ENCODE results near the gene DNAJC12.
"Not testable (repeated sequence)": the region's sequence is repeated elsewhere in the genome, so short reads cannot be mapped to it uniquely, and the experiment has no call there.

The DNAJC12 gene

DNA sequence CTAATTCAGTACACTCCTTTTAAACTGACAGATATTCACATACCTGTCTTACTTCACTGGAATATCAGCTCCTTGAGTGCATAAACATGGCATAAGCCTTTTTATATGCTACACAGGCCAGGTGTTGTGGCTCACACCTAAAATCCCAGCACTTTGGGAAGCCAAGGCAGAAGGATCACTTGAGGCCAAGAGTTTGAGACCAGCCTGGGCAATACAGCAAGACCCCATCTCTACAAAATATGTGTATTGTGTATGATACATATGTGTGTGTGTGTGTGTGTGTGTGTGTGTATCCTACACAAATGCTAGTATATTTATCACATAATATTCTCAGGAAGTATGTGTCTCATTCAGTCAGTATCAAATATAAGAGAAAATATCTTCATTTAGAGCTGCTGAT lies 45.3 kb downstream of the DNAJC12 start:
- no peak for DNase-seq (ENCODE audit: low read depth)

DNA sequence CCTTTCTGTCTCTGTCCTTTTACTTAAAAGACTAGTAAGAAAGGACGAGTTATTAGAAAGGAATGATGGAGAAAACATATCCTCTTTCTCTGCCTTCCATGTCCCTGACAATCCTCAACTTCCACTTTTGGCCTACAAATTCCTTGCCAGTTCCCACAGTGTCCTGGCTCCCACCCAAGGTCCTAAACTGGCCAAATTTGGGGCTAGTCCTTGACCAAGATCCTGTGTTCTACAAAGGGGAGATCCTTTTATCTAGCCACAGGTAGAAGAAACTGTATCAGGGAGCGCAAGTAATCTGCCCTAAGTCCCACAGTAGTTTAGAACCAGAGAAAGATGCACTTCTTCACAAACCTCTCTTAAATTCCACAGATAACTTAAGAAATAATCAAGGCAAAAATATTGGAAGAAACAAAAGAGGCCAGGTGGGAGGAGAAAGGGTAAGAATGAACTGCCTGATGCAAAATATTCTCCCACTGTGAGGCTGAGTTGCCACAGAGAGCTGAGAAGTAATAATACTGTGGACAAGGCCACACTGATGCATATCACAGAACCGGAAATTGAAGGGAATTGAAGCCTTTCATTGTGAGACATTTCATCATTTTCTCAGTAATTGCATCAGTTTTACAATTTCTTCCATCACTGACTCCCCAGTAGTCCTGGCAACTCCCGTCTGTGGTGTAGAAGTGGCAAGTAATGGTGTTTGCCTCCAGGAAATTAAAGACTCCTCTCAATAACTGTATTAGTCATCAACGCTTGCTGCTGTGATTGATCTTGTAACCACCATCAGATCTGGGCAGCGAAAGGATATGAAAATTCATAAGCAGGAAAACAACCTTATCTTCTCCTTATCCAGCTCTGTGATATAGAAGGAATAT lies 47.2 kb downstream of the DNAJC12 start:
- DNase-seq (ENCODE audit: low read depth) = no peak

DNA sequence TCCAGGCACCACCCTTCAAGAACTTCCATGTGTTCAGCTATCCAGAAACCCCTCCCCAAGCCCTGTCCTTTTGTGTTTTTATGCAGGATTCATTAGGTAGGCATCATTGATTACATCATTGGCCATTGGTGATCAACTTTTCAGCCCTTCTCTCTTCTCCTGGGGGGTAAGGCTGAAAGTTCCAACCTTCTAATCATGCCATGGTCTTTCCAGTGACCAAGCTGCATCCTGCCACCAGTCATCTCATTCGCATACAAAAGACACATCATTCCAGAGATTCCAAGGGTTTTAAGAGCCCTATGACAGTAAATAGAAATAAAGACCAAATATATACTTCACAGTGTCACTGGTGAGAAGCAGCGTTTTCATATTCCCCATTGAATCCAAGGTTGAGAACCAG lies 48.2 kb downstream of the DNAJC12 start:
- no peak for DNase-seq (ENCODE audit: low read depth)

- DNase-seq (ENCODE audit: low read depth) = peak; percentile 62
Observed at GRCh38 chr10:67788028-67788886, 49.7 kb downstream of the DNAJC12 start.

DNA sequence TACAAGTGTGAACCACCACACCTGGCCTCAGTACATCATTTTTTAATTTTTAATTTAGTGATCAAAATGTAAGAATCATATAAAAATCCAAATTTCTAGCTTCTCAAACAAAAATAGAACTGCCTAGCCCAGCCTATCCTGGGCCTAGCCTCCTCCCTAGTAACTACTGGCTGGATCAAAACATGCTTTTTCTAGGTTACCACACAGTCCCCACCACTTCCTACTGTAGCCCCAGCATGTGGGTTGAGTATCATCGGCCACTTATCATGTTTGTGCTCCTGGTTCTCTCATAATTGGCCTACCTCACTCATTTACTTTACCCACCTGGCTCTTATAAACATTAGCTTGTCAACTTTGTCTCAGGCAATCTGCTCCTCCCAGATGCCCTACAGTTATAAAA lies 52.9 kb downstream of the DNAJC12 start:
- no peak for DNase-seq (ENCODE audit: low read depth)

- DNase-seq (ENCODE audit: low read depth) = no peak
Observed at GRCh38 chr10:67784474-67784873, 53.5 kb downstream of the DNAJC12 start.

GRCh38 chr10:67783606-67784294 lies 54.2 kb downstream of the DNAJC12 start:
- no peak for DNase-seq (ENCODE audit: low read depth)

- DNase-seq (ENCODE audit: low read depth) = no peak
Observed at GRCh38 chr10:67782530-67782929, 55.5 kb downstream of the DNAJC12 start.

DNA sequence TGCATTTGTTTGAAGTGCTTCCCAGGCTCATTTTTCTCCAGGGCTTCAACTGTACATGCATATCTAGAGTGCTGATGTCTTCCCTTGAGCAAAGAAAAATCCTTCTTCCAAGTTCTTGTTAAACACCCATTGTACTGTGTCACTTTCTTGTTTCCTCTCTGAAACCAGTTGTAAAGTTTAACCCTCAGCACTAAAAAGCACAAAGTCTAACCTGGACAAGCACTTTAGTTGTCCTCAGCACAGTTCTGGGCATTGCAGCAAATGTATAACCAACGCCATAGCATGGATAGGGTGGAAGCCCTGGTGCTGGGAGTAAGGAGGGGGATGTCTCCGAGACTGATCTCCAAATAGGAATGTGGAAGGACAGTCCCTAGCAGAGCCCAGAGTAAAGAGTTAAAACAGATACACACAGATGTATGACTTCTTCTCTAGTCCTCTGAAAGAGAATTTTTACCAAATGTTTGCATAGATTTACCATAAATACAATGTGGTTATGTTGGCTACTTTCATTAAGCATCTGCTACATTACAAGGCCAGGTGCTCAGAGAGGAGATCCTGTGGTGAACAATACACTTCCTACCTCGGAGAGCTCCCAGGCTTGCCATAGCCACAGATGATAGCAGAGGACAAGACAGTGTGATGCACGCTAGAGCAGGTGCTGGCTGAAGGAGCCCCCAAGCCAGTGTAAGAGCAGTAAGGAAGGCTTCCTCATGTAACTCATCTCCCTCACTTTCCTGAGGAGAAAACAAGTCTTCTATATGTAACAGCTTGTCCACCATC lies 57.0 kb downstream of the DNAJC12 start:
- DNase-seq (ENCODE audit: low read depth) = no peak

- DNase-seq (ENCODE audit: low read depth) = not testable (repeated sequence)
Observed at GRCh38 chr10:67780204-67780621, 57.8 kb downstream of the DNAJC12 start.

- peak; percentile 12 for DNase-seq (ENCODE audit: low read depth)
Observed at GRCh38 chr10:67779465-67780203, 58.4 kb downstream of the DNAJC12 start.

GRCh38 chr10:67776371-67776770 lies 61.6 kb downstream of the DNAJC12 start:
- no peak for DNase-seq (ENCODE audit: low read depth)

DNA sequence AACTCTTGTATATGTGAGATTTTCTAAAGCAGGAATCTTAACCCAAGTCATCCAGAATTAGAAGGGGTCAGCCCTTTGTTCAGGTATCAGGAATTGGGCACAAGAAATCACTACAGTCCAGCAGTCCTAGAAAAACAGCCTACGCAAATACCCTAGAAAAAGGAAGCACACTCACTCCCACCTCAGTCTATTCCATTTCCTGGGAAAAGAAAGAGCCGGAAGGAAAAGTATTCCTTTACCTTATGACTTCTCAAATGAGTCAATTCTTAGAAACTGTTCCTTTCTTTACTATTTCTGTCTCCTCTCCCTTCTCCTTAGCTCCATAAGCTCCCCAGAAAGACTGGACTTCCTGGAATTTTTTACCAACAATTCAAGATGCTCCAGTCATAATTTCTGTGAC lies 62.7 kb downstream of the DNAJC12 start:
- no peak for DNase-seq (ENCODE audit: low read depth)

DNA sequence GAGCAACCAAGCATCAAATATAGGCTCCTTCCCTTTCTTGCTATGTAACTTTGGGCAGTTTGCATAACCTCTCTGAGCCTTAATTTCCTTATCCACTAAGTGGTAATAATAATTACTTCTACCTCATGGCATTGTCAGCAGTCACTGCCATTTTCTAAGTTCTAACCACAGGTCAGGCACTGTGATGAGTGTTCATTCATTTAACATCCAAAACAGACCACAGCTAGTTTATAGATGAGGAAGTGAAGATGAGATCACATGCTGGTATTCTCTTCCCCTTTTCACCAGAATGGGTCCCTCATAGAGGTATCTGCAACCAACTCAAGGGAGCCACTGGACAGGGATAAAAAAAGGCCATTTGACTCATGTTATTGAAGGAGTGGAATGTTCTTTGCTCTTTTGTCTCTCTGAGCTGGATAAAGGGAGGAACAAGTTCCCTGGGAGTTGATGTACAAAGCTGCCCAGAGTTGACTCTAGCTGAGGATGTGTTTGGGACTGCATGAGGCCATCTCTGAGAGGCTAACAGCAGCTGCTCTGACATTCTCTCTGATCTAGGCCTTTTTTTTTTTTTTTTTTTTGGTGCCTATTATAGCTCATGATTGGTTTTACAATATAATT lies 65.0 kb downstream of the DNAJC12 start:
- no peak for DNase-seq (ENCODE audit: low read depth)

DNA sequence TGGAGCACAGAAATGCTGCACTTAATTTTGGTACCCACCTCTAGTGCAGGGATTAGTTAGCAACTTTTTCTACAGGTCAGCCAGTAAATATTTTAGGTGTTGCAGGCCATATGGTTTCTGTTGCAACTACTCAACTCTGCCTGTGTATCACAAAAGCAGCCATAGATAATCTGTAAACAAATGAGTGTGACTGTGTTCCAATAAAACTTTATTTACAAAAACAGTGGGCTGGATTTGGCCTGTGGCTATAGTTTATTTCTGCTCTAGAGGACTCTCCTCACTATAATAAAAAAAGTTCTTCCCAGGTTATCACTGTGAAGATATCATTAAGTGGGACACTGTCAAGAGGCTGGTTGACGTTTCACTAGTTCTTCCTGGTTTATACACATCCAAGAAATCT lies 65.8 kb downstream of the DNAJC12 start:
- no peak for DNase-seq (ENCODE audit: low read depth)

DNA sequence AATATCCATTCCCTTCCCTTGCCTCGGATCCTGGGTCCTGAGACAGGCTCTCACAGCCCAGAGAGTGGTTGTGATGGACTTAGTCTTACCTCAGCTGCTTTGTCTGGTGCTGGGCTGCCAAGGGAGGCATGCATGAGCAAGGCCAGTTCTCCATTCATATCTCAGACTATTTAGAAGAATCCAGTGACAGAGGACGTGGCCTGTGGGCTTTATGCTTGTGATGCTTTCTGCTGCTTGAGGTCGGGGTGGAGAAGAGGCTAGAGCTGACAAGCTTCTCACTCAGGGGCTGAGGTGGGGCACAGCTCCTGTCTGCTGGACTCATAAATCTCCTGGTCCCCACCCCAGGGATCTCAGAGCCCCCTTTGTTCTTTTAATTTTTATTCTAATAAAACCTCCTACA lies 66.8 kb downstream of the DNAJC12 start:
- no peak for DNase-seq (ENCODE audit: low read depth)

- DNase-seq (ENCODE audit: low read depth) = no peak
Observed at GRCh38 chr10:67770537-67770936, 67.5 kb downstream of the DNAJC12 start.

DNA sequence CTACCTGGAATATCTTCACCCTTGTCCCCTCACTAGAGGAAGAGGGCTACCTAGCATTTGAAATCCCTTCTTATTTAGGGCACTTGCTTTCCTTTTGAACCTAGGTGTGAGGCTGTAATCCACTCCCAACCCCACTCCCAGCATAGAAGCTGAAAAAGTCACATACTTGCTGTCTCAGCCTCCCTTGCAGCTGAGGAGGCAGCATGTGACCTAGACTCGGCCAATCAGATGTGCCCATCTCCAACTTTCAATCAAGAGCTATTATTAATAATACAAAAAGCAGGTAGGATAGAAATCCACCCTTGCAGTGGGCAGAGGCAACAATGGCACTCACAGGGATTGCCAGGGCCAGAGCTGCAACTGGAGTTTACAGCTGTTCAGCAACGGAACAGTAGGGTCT lies 70.7 kb downstream of the DNAJC12 start:
- DNase-seq (ENCODE audit: low read depth) = no peak

- DNase-seq (ENCODE audit: low read depth) = peak; percentile 97
Observed at GRCh38 chr10:67764012-67764822, 73.8 kb downstream of the DNAJC12 start.
